H1 (cell line): ENCODE measurements around the gene PALM. TPM values are rescaled to one million over a fixed set of nuclear protein-coding genes. Genes with fewer than 3 reads are reported as not detected.

ENCODE experiments used
- CTCF ChIA-PET: fragments of 300-600 bp; sonication (Branson Sonifier 250); formaldehyde crosslinking; loops from one replicate; lab custom pipeline; 2021; ENCODE audit not compliant: partially characterized antibody; lab: Charles Lee
- POLR2A ChIA-PET: fragments of 300-600 bp; sonication (Branson Sonifier 250); formaldehyde crosslinking; loops from one replicate; lab custom pipeline; 2021; ENCODE audit warnings: inconsistent platforms; ENCODE audit not compliant: partially characterized antibody; lab: Charles Lee
- DNase-seq, 2 experiments: peaks; one replicate each; pipeline versions ENCODE4 v3.0.0 to v3.0.0-alpha.2; 2010 to 2022; ENCODE audit warnings: low spot score in 2 of 2, low read depth in 1 of 2, mixed read lengths in 1 of 2
- FAIRE-seq: peaks from 2 replicates; lab custom pipeline; 2011; peaks lifted over from hg19 to GRCh38; lab: Jason Lieb, UNC
- H2AFZ ChIP-seq: 2 replicates; pipeline ENCODE4 v1.8.1; 2012; ENCODE audit warnings: low read length, inconsistent platforms
- H2AK5ac ChIP-seq: 2 replicates; pipeline ENCODE4 v1.6.1; 2013; ENCODE audit warnings: low read depth, low read length
- H2BK120ac ChIP-seq: replicated peaks from 2 replicates; pipeline ENCODE3; 2013; ENCODE audit warnings: low read depth, low read length, inconsistent platforms
- H2BK12ac ChIP-seq: 2 replicates; pipeline ENCODE4 v1.6.1; 2013; ENCODE audit warnings: low read depth, low read length
- H2BK15ac ChIP-seq: 2 replicates; pipeline ENCODE4 v1.6.1; 2013; ENCODE audit warnings: low read length
- H2BK20ac ChIP-seq: 2 replicates; pipeline ENCODE4 v1.6.1; 2013; ENCODE audit warnings: low read length
- H2BK5ac ChIP-seq: 2 replicates; pipeline ENCODE4 v1.6.1; 2013; ENCODE audit warnings: low read depth, low read length
- H3K14ac ChIP-seq: 2 replicates; pipeline ENCODE4 v1.6.1; 2013; ENCODE audit warnings: inconsistent platforms; ENCODE audit not compliant: insufficient read length
- H3K18ac ChIP-seq: 2 replicates; pipeline ENCODE4 v1.6.1; 2013; ENCODE audit warnings: low read length; ENCODE audit errors: extremely low read depth
- H3K23ac ChIP-seq: 2 replicates; pipeline ENCODE4 v1.6.1; 2013; ENCODE audit warnings: inconsistent platforms; ENCODE audit not compliant: insufficient read length
- H3K23me2 ChIP-seq: 2 replicates; pipeline ENCODE4 v1.6.1; 2013; ENCODE audit warnings: low read depth, low read length
- H3K27ac ChIP-seq: 2 replicates; pipeline ENCODE4 v1.6.1; 2011; ENCODE audit warnings: low read depth, low read length, inconsistent platforms
- H3K27me3 ChIP-seq, 4 experiments: replicated peaks in 1 of 4; 1 replicate in 1 of 4; 2 replicates in 3 of 4; pipeline versions ENCODE4 v1.6.1 to v1.8.1; 2011 to 2013; ENCODE audit warnings: low read length in 3 of 4, mild to moderate bottlenecking in 3 of 4, inconsistent platforms in 2 of 4, mixed read lengths in 2 of 4, moderate library complexity in 1 of 4; ENCODE audit not compliant: control insufficient read depth in 3 of 4, insufficient read depth in 3 of 4; ENCODE audit errors: extremely low read depth in 1 of 4
- H3K36me3 ChIP-seq, 4 experiments: 2 replicates each; pipeline versions ENCODE4 v1.6.1 to v1.8.1; 2011 to 2013; ENCODE audit warnings: mild to moderate bottlenecking in 4 of 4, low read length in 3 of 4, moderate library complexity in 2 of 4, control low read depth in 1 of 4, inconsistent platforms in 1 of 4; ENCODE audit not compliant: insufficient read depth in 4 of 4, control insufficient read depth in 2 of 4
- H3K4ac ChIP-seq: replicated peaks from 2 replicates; pipeline ENCODE3; 2013; ENCODE audit warnings: low read length, low read depth, mixed read lengths, inconsistent platforms; ENCODE audit not compliant: insufficient read length
- H3K4me1 ChIP-seq, 4 experiments: replicated peaks in 1 of 4; 1 replicate in 1 of 4; 2 replicates in 3 of 4; pipeline versions ENCODE4 v1.6.1 to v1.8.1; 2011 to 2013; ENCODE audit warnings: low read length in 3 of 4, inconsistent platforms in 2 of 4, mixed read lengths in 1 of 4; ENCODE audit not compliant: insufficient read depth in 4 of 4, control insufficient read depth in 3 of 4
- H3K4me2 ChIP-seq, 2 experiments: 2 replicates each; pipeline versions ENCODE4 v1.6.1 to v1.8.1; 2011 to 2013; ENCODE audit warnings: low read depth in 2 of 2, low read length in 2 of 2, control low read depth in 1 of 2, inconsistent platforms in 1 of 2, mild to moderate bottlenecking in 1 of 2; ENCODE audit not compliant: insufficient read depth in 1 of 2
- H3K4me3 ChIP-seq, 4 experiments: fragments of 200-600, 300-600 bp in 1 of 4; sonication (generic), shearing (Covaris generic), sonication (Bioruptor Twin) in 1 of 4; 2 replicates each; pipeline versions ENCODE4 v1.5.1 to v1.8.1; 2011 to 2016; ENCODE audit warnings: low read length in 4 of 4, low read depth in 3 of 4, control low read depth in 2 of 4, inconsistent platforms in 2 of 4, mild to moderate bottlenecking in 2 of 4, mixed read lengths in 1 of 4, moderate library complexity in 1 of 4; ENCODE audit not compliant: insufficient read depth in 2 of 4; ENCODE audit errors: extremely low read depth in 1 of 4
- H3K56ac ChIP-seq: replicated peaks from 2 replicates; pipeline ENCODE3; 2013; ENCODE audit warnings: low read depth, mild to moderate bottlenecking, mixed read lengths, low read length, inconsistent platforms; ENCODE audit not compliant: insufficient read length
- H3K79me1 ChIP-seq: 2 replicates; pipeline ENCODE4 v1.6.1; 2013; ENCODE audit warnings: low read depth, low read length, control low read depth
- H3K79me2 ChIP-seq, 2 experiments: 2 replicates each; pipeline versions ENCODE4 v1.6.1 to v1.8.1; 2012 to 2013; ENCODE audit warnings: low read length in 2 of 2, mild to moderate bottlenecking in 2 of 2, inconsistent platforms in 1 of 2; ENCODE audit not compliant: insufficient read depth in 2 of 2, control insufficient read depth in 1 of 2
- H3K9ac ChIP-seq, 4 experiments: replicated peaks in 1 of 4; 1 replicate in 1 of 4; 2 replicates in 3 of 4; pipeline versions ENCODE4 v1.6.1 to v1.8.1; 2011 to 2013; ENCODE audit warnings: low read depth in 3 of 4, low read length in 3 of 4, control low read depth in 2 of 4, mild to moderate bottlenecking in 2 of 4, moderate library complexity in 2 of 4, inconsistent platforms in 1 of 4; ENCODE audit errors: extremely low read depth in 1 of 4
- H3K9me3 ChIP-seq, 2 experiments: 2 replicates each; pipeline versions ENCODE4 v1.6.1 to v1.8.1; 2012 to 2013; ENCODE audit warnings: mild to moderate bottlenecking in 2 of 2, moderate library complexity in 2 of 2, control low read depth in 1 of 2, inconsistent platforms in 1 of 2, low read depth in 1 of 2, low read length in 1 of 2, mixed read lengths in 1 of 2; ENCODE audit not compliant: insufficient read depth in 2 of 2
- H4K20me1 ChIP-seq, 2 experiments: replicated peaks in 1 of 2; 2 replicates each; pipeline versions ENCODE3 to v1.8.1; 2011 to 2013; ENCODE audit warnings: inconsistent platforms in 2 of 2, low read length in 2 of 2, mild to moderate bottlenecking in 1 of 2; ENCODE audit not compliant: insufficient read depth in 2 of 2, control insufficient read depth in 1 of 2
- H4K5ac ChIP-seq: 2 replicates; pipeline ENCODE4 v1.6.1; 2013; ENCODE audit warnings: low read length, low read depth, mixed read lengths, inconsistent platforms; ENCODE audit not compliant: insufficient read length
- H4K8ac ChIP-seq: 2 replicates; pipeline ENCODE4 v1.8.0; 2013; ENCODE audit warnings: mild to moderate bottlenecking, moderate library complexity, low read length, inconsistent platforms; ENCODE audit not compliant: insufficient read depth; ENCODE audit errors: extremely low read depth
- H4K91ac ChIP-seq: replicated peaks from 2 replicates; pipeline ENCODE3; 2013; ENCODE audit warnings: low read length, mixed read lengths, inconsistent platforms; ENCODE audit not compliant: insufficient read length
- CBX8 ChIP-seq: fragments of 300-800, 300-1000 bp; sonication (generic); IDR thresholded peaks from 2 replicates; pipeline ENCODE4 v1.7.1; 2016; ENCODE audit warnings: low read depth, low read length, borderline replicate concordance
- CHD2 ChIP-seq: IDR thresholded peaks from 2 replicates; pipeline ENCODE4 v1.6.1; 2012; ENCODE audit warnings: low read length, improper control_type of control experiment
- EGR1 ChIP-seq: IDR thresholded peaks from 2 replicates; pipeline ENCODE4 v1.6.1; 2011; ENCODE audit warnings: low read depth, low read length, borderline replicate concordance
- MAFK ChIP-seq: IDR thresholded peaks from 2 replicates; pipeline ENCODE4 v1.6.1; 2012; ENCODE audit warnings: low read depth, mild to moderate bottlenecking, improper control_type of control experiment, low read length
- PHF8 ChIP-seq: fragments of 200-600 bp; sonication (generic); conservative IDR thresholded peaks from 2 replicates; pipeline ENCODE4 v1.7.1; 2012; ENCODE audit warnings: low read depth, mild to moderate bottlenecking, inconsistent platforms, low read length, moderate library complexity
- SP1 ChIP-seq: IDR thresholded peaks from 2 replicates; pipeline ENCODE4 v1.6.1; 2011; ENCODE audit warnings: low read depth, low read length
- SUZ12 ChIP-seq: fragments of 200-600 bp; sonication (generic); IDR thresholded peaks from 2 replicates; pipeline ENCODE4 v1.6.1; 2012; ENCODE audit warnings: mild to moderate bottlenecking, inconsistent platforms, low read length, moderate library complexity, mixed read lengths
- TAF1 ChIP-seq: IDR thresholded peaks from 2 replicates; pipeline ENCODE4 v1.6.1; 2011; ENCODE audit warnings: mild to moderate bottlenecking, low read depth, low read length
- TCF12 ChIP-seq: IDR thresholded peaks from 2 replicates; pipeline ENCODE4 v1.6.1; 2011; ENCODE audit warnings: low read depth, mild to moderate bottlenecking, low read length
- TEAD4 ChIP-seq: IDR thresholded peaks from 2 replicates; pipeline ENCODE4 v1.6.1; 2012; ENCODE audit warnings: low read depth, low read length, inconsistent platforms, mixed read lengths
- WGBS, 2 experiments: shearing (Covaris generic) in 1 of 2; methylation state at CpG; one replicate each; pipeline versions ENCODE4 v1.1.6 to v1.1.7; 2013 to 2015; ENCODE audit warnings: low lambda C conversion rate in 2 of 2, mixed read lengths in 2 of 2, inconsistent platforms in 1 of 2, low coverage in 1 of 2, missing lambda C conversion rate in 1 of 2; ENCODE audit not compliant: insufficient replicate concordance in 2 of 2, insufficient coverage in 1 of 2, insufficient read length in 1 of 2; ENCODE audit errors: extremely low coverage in 1 of 2, missing lambda C conversion rate in 1 of 2; 5-methylcytosine and 5-hydroxymethylcytosine counted together
- polyA plus RNA-seq, 7 experiments: library from polyadenylated mRNA; depleted of rRNA in 3 of 7; stranded (reverse) in 5 of 7; unstranded in 2 of 7; fragments of >200 nt in 5 of 7; fragments of 200-250 nt in 2 of 7; gene quantifications; 1 replicate in 5 of 7; 2 replicates in 1 of 7; 4 replicates in 1 of 7; pipeline versions ENCODE4 v1.2.1 to v1.2.3, GENCODE V29; 2011 to 2013; ENCODE audit warnings: missing spikeins in 2 of 7, mixed read lengths in 2 of 7
- total RNA-seq: library from RNA; stranded (reverse); fragmentation: NEBNext Ultra II Directional; extraction: Animal tissue kit (Norgen Biotek cat#: 25700); gene quantifications from 2 replicates; pipeline ENCODE4 v1.2.1, GENCODE V29; 2021
- TF ChIP-seq, protein P1 (sequence below): IDR thresholded peaks from 2 replicates; pipeline ENCODE4 v1.6.1; 2012; ENCODE audit warnings: inconsistent platforms
- TF ChIP-seq, protein P2 (sequence below): IDR thresholded peaks from 2 replicates; pipeline ENCODE4 v1.6.1; 2011; ENCODE audit warnings: low read length, improper control_type of control experiment

PALM gene
- total and polyA plus RNA-seq, 2 of the 8 experiments (the other 6 are each of a cell fraction or from before 2014, with no cell fraction given), result 5.7 to 16.5 TPM

- peak in 1 of 2 experiments; percentile 68 for DNase-seq
- H3K23me2 ChIP-seq, result no peaks in the 10 kb centered on the region
- no peak overlapping the region for H2AFZ ChIP-seq
- WGBS, 2 experiments, result 71% methylated on average over 16 of the region's 58 CpGs; no CpG with 5 or more reads in 1 of the 2 experiments
- no peak overlapping the region for H3K9ac ChIP-seq
- H3K9me3 ChIP-seq, result peaks cover under 1 to 1% of the 10 kb centered on the region in 2 experiments; a peak in 2 of 4 replicates
- peak overlapping the region; percentile 69 for H3K4ac ChIP-seq
- H4K8ac ChIP-seq, result no peak overlapping the region; the same call in 1 of the 2 replicates
- H3K36me3 ChIP-seq, result no peaks in the 10 kb centered on the region
- H4K91ac ChIP-seq, result no peak overlapping the region
- H2BK5ac ChIP-seq, result no peak overlapping the region
- no peak overlapping the region for H2BK15ac ChIP-seq
- H2BK12ac ChIP-seq, result no peak overlapping the region
- H4K20me1 ChIP-seq, result peaks cover 0 to 2% of the 10 kb centered on the region in 2 experiments
- ChIA-PET POLR2A (no interaction called here), CTCF (no interaction called here)
- no peak overlapping the region for H3K27ac ChIP-seq
- H3K79me1 ChIP-seq, result no peaks in the 10 kb centered on the region; the same call in 1 of the 2 replicates
- H4K5ac ChIP-seq, result no peak overlapping the region
- H3K23ac ChIP-seq, result no peak overlapping the region
- no peak overlapping the region for H2BK120ac ChIP-seq
- H3K4me1 ChIP-seq, result peaks cover 0 to 8% (median 5%) of the 10 kb centered on the region in 4 experiments; a peak in 4 of 7 replicates
- H3K56ac ChIP-seq, result no peak overlapping the region
- H3K79me2 ChIP-seq, result no peaks in the 10 kb centered on the region
- no peaks in the 10 kb centered on the region for H3K27me3 ChIP-seq
- no peak for FAIRE-seq
- H2AK5ac ChIP-seq, result no peak overlapping the region
- no peak overlapping the region for H3K14ac ChIP-seq
- H3K4me3 ChIP-seq, result no peak overlapping the region
- peak overlapping the region in 1 of 2 experiments; percentile 38; a peak in 1 of 4 replicates for H3K4me2 ChIP-seq
- no peak overlapping the region for H2BK20ac ChIP-seq
- H3K18ac ChIP-seq, result no peak overlapping the region
- TF ChIP-seq, protein P1, sequence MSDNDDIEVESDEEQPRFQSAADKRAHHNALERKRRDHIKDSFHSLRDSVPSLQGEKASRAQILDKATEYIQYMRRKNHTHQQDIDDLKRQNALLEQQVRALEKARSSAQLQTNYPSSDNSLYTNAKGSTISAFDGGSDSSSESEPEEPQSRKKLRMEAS, result no peak
- TF ChIP-seq SP1 (no peak), PHF8 (no peak), CHD2 (no peak), EGR1 (no peak), CBX8 (no peak), TCF12 (no peak), TAF1 (no peak), MAFK (no peak), TEAD4 (no peak), SUZ12 (no peak)
- TF ChIP-seq, protein P2, sequence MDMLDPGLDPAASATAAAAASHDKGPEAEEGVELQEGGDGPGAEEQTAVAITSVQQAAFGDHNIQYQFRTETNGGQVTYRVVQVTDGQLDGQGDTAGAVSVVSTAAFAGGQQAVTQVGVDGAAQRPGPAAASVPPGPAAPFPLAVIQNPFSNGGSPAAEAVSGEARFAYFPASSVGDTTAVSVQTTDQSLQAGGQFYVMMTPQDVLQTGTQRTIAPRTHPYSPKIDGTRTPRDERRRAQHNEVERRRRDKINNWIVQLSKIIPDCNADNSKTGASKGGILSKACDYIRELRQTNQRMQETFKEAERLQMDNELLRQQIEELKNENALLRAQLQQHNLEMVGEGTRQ, result no peak
These were observed 11.8 kb downstream of the PALM start for GRCh38 chr19:720345-721160.
